ENCODE results near the gene TARBP2. TPM values are rescaled to one million over a fixed set of nuclear protein-coding genes. Genes with fewer than 3 reads are reported as not detected.

The TARBP2 gene
- total RNA-seq, 1 experiment from 2014 or later: 47.8 TPM

- POLR2A ChIA-PET (ENCODE audit: unreplicated experiment): interaction anchor here (0.5 to 0.7 kb wide), 4 partner anchors 147 to 1353 kb away, joined by 3 to 18 read pairs (median 10); partner anchors contain the start of genes CSAD, SPRYD3 and ZNF740
Measured at GRCh38 chr12:53499266-53500141, 1.6 kb upstream of the TARBP2 start, which contains the start of gene MAP3K12. MAP3K12 (minus strand) TSS chr12:53499458; CDS start chr12:53487391, 12,067 bp downstream.

DNA sequence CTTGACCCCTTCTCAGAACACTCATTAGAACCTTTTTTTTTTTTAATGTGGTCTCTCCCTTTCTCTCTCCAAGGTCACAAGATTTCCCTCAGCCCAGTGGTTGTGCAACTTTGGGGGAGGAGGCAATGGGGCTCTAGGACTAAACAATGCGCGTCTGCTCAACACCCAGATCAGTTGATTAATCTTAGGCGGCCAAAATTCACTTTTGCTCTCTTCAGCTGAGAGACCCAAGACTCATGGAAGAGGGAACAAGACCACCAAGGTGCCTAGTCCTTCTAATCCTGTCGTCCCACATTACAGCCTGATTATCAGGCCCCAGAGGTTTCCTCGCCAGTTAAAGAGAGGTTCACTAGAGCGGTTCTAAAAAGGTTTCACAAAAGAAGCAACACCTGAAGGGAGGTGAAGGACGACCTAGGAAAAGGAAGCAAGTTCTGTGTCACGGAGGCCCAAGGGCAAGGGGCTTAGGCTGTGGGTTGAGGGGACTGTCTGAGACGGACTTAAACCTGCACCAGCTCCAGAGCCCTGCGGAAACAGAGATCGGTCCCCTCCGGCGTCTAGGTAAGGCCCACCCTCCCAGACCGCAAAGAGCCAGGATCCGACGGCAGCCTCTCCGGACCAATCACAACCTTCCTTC is 824 bp upstream of the TARBP2 start:
- Histone ChIP-seq H2AFZ (peak overlapping the region; percentile 79), H3K4me1 (replicated peaks; ENCODE audit: insufficient read depth) (peaks cover 22% of the 10 kb centered on the region), H3K36me3 (ENCODE audit: low read depth) (no peaks in the 10 kb centered on the region), H3K9me2 (ENCODE audit: insufficient read depth) (no peaks in the 10 kb centered on the region), H3K4me2 (peak overlapping the region; percentile 98), H3K27me3 (ENCODE audit: insufficient read depth, low read depth) (no peaks in the 10 kb centered on the region), H3K4me3 (peak overlapping the region; percentile 77), H4K20me1 (ENCODE audit: insufficient read depth) (no peaks in the 10 kb centered on the region), H3K27ac (peak overlapping the region; percentile 81), H3K79me2 (ENCODE audit: low read depth) (peaks cover 26% of the 10 kb centered on the region), H3K9me3 (ENCODE audit: insufficient read depth, low read depth) (no peaks in the 10 kb centered on the region), H3F3A (ENCODE audit: insufficient read depth, low read depth) (peaks cover 26% of the 10 kb centered on the region)
- TSS peak; percentile 95 for BruUV-seq (replicated peaks)
- intact Hi-C loops (cut with micrococcal nuclease; ENCODE audit: unreplicated experiment): loop anchor here (2.0 to 10.0 kb wide), 3 partner anchors 48 to 435 kb away; partner anchors contain the start of genes AAAS and PCBP2
- CTCF ChIA-PET: interaction anchor here (0.7 to 1.6 kb wide), 6 partner anchors 49 to 494 kb away, joined by 3 to 14 read pairs (median 4); partner anchors contain the start of genes AAAS, EIF4B and ITGB7
- POLR2A ChIA-PET (ENCODE audit: unreplicated experiment): interaction anchor here (0.5 to 1.5 kb wide), 14 partner anchors 14 to 596 kb away, joined by 3 to 13 read pairs (median 6); partner anchors contain the start of genes AAAS, ATP5MC2 and SPRYD3
- no peak for DNase-seq
- TF ChIP-seq EZH2 (IDR thresholded peaks at IDR 0.05; ENCODE audit: low read depth) (no peak), CTCF (conservative IDR thresholded peaks at IDR 0.05) (no peak)

More at GRCh38 chr12:53499266-53500141, 1.6 kb upstream of the TARBP2 start, which contains the start of gene MAP3K12:
- H3K4me2 ChIP-seq: peak within 1 kb of the TSS; percentile 98
- peaks cover 22% of the 10 kb centered on the region for H3K4me1 ChIP-seq (replicated peaks; ENCODE audit: insufficient read depth)
- H3K4me3 ChIP-seq: peak within 1 kb of the TSS; percentile 77
- no peaks in the 10 kb centered on the region for H3K9me2 ChIP-seq (ENCODE audit: insufficient read depth)
- peak in 1 of 2 experiments; percentile 45 for DNase-seq
- H2AFZ ChIP-seq: peak within 1 kb of the TSS; percentile 79
- H3K27me3 ChIP-seq (ENCODE audit: insufficient read depth, low read depth): no peaks in the 10 kb centered on the region
- intact Hi-C loops (cut with micrococcal nuclease; ENCODE audit: unreplicated experiment): loop anchor here (2.0 to 10.0 kb wide), 3 partner anchors 47 to 435 kb away; partner anchors contain the start of genes AAAS and PCBP2
- CTCF ChIA-PET: interaction anchor here (0.6 to 0.7 kb wide), 3 partner anchors 81 to 486 kb away, joined by 3 read pairs; partner anchors contain the start of gene HOXC10
- H3F3A ChIP-seq (ENCODE audit: insufficient read depth, low read depth): peaks cover 26% of the 10 kb centered on the region
- no TSS peak for BruUV-seq (replicated peaks)
- peaks cover 26% of the 10 kb centered on the region for H3K79me2 ChIP-seq (ENCODE audit: low read depth)
- H3K36me3 ChIP-seq (ENCODE audit: low read depth): no peaks in the 10 kb centered on the region
- no peaks in the 10 kb centered on the region for H4K20me1 ChIP-seq (ENCODE audit: insufficient read depth)
- H3K27ac ChIP-seq: peak within 1 kb of the TSS; percentile 81
- no peaks in the 10 kb centered on the region for H3K9me3 ChIP-seq (ENCODE audit: insufficient read depth, low read depth)
- TF ChIP-seq CTCF (conservative IDR thresholded peaks at IDR 0.05) (0 out of 2 replicates have a peak, but pooled peaks have one; percentile 3), EZH2 (IDR thresholded peaks at IDR 0.05; ENCODE audit: low read depth) (no peak)

All from PC-9 (cell line).